ENCODE data around the gene ZCWPW1. TPM values are rescaled to one million over a fixed set of nuclear protein-coding genes. Genes with fewer than 3 reads are reported as not detected.
A peak's percentile ranks its signal among the peaks of the same experiment; 100 is the strongest.

ZCWPW1 gene
- total and polyA plus RNA-seq, 2 of the 13 experiments (the other 11 are each of a cell fraction or from before 2014, with no cell fraction given) = 2.4 to 2.5 TPM

DNA sequence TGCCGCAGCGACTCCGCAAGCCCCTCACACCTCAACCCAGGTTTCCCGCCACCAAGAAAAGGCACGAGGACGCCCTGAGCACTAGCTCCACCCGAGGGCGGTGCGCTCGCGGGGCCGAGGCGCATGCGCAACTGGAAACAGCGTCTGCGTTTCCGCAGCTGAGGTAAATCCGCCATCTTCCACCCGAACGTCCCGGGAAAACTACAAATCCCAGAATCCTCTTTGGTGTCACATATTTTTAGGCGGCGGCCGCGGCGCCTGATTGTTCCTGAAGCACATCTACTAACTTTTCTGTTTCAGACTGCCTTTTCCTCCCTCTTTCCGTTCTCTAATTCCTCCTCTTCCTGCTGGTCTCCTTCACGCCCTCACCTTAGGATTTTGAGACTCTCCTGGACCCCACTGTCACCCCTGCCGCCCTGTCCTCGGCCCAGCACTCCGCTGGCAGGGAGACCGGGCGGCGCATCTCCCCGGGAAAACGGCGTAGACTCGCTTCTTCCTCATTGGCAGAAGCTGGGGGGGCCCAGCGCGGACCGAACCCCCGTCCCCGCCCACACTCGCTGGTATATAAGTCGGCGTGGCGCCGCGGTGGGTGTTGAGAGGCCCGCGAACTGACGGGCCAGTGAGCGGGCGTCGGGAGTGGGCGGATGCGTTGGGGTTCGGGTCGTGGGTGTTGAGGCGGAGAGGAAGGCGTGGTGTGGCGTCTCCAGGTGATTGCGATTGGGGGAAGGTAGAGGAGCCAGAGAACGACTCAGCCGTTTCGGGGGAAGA, at the start of gene ZCWPW1 (continued):
- TF ChIP-seq, protein P1, sequence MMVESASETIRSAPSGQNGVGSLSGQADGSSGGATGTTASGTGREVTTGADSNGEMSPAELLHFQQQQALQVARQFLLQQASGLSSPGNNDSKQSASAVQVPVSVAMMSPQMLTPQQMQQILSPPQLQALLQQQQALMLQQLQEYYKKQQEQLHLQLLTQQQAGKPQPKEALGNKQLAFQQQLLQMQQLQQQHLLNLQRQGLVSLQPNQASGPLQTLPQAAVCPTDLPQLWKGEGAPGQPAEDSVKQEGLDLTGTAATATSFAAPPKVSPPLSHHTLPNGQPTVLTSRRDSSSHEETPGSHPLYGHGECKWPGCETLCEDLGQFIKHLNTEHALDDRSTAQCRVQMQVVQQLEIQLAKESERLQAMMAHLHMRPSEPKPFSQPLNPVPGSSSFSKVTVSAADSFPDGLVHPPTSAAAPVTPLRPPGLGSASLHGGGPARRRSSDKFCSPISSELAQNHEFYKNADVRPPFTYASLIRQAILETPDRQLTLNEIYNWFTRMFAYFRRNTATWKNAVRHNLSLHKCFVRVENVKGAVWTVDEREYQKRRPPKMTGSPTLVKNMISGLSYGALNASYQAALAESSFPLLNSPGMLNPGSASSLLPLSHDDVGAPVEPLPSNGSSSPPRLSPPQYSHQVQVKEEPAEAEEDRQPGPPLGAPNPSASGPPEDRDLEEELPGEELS (CRISPR knock-in tag; IDR thresholded peaks at IDR 0.05) = peak; percentile 23
- TF ChIP-seq MAFG (CRISPR knock-in tag; IDR thresholded peaks at IDR 0.05) (no peak), ZNF660 (CRISPR knock-in tag; IDR thresholded peaks at IDR 0.05; ENCODE audit: borderline replicate concordance, low read depth) (no peak), USF2 (IDR thresholded peaks at IDR 0.05; ENCODE audit: low read depth, low read length) (no peak), USF2 (CRISPR knock-in tag; IDR thresholded peaks at IDR 0.05; ENCODE audit: borderline replicate concordance) (no peak), PBX3 (CRISPR knock-in tag; IDR thresholded peaks at IDR 0.05; ENCODE audit: borderline replicate concordance) (no peak), RXRA (CRISPR knock-in tag; IDR thresholded peaks at IDR 0.05) (peak; percentile 27; the same call in 1 of the 2 replicates), ZNF747 (CRISPR knock-in tag; IDR thresholded peaks at IDR 0.05; ENCODE audit: borderline replicate concordance) (no peak; the same call in 1 of the 2 replicates), ZSCAN12 (CRISPR knock-in tag; IDR thresholded peaks at IDR 0.05) (peak; percentile 59; the same call in 1 of the 2 replicates), ZNF274 (CRISPR knock-in tag; IDR thresholded peaks at IDR 0.05) (no peak; the same call in 1 of the 2 replicates), ZBTB42 (CRISPR knock-in tag; IDR thresholded peaks at IDR 0.05) (0 out of 2 replicates have a peak, but pooled peaks have one; percentile 43), CSRNP2 (CRISPR knock-in tag; conservative IDR thresholded peaks at IDR 0.05; ENCODE audit: low read depth) (no peak; the same call in 1 of the 2 replicates), ZNF556 (CRISPR knock-in tag; IDR thresholded peaks at IDR 0.05; ENCODE audit: borderline replicate concordance) (peak; percentile 85; the same call in 1 of the 2 replicates), ZNF33A (CRISPR knock-in tag; IDR thresholded peaks at IDR 0.05; ENCODE audit: borderline replicate concordance) (0 out of 2 replicates have a peak, but pooled peaks have one; percentile 39), ZNF619 (CRISPR knock-in tag; IDR thresholded peaks at IDR 0.05) (no peak; the same call in 1 of the 2 replicates)
- TF ChIP-seq, protein P2, sequence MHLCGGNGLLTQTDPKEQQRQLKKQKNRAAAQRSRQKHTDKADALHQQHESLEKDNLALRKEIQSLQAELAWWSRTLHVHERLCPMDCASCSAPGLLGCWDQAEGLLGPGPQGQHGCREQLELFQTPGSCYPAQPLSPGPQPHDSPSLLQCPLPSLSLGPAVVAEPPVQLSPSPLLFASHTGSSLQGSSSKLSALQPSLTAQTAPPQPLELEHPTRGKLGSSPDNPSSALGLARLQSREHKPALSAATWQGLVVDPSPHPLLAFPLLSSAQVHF (CRISPR knock-in tag; IDR thresholded peaks at IDR 0.05) = peak; percentile 79; the same call in 1 of the 2 replicates
- TF ChIP-seq, protein P3, sequence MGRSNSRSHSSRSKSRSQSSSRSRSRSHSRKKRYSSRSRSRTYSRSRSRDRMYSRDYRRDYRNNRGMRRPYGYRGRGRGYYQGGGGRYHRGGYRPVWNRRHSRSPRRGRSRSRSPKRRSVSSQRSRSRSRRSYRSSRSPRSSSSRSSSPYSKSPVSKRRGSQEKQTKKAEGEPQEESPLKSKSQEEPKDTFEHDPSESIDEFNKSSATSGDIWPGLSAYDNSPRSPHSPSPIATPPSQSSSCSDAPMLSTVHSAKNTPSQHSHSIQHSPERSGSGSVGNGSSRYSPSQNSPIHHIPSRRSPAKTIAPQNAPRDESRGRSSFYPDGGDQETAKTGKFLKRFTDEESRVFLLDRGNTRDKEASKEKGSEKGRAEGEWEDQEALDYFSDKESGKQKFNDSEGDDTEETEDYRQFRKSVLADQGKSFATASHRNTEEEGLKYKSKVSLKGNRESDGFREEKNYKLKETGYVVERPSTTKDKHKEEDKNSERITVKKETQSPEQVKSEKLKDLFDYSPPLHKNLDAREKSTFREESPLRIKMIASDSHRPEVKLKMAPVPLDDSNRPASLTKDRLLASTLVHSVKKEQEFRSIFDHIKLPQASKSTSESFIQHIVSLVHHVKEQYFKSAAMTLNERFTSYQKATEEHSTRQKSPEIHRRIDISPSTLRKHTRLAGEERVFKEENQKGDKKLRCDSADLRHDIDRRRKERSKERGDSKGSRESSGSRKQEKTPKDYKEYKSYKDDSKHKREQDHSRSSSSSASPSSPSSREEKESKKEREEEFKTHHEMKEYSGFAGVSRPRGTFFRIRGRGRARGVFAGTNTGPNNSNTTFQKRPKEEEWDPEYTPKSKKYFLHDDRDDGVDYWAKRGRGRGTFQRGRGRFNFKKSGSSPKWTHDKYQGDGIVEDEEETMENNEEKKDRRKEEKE (IDR thresholded peaks at IDR 0.05) = no peak

All from HepG2 (cell line).